Loucy (cell line): ENCODE data around the gene KAT6B.

ENCODE experiments used
- H2AFZ ChIP-seq: fragments of 200-600 bp; sonication (generic); 2 replicates; pipeline ENCODE4 v1.6.0; 2016; ENCODE audit warnings: antibody characterized with exemption, mild to moderate bottlenecking, low read length, moderate library complexity
- H3F3A ChIP-seq: fragments of 200-600 bp; 2 replicates; pipeline ENCODE4 v1.6.0; 2016; ENCODE audit warnings: antibody characterized with exemption, low read depth, mild to moderate bottlenecking
- H3K27me3 ChIP-seq: fragments of 200-600 bp; sonication (generic); 2 replicates; pipeline ENCODE4 v1.6.1; 2014; ENCODE audit warnings: low read length, mild to moderate bottlenecking; ENCODE audit not compliant: insufficient read depth, poor library complexity, severe bottlenecking
- H3K36me3 ChIP-seq: fragments of 200-600 bp; sonication (generic); 2 replicates; pipeline ENCODE4 v1.6.1; 2016; ENCODE audit warnings: low read length; ENCODE audit not compliant: insufficient read depth
- H3K4me1 ChIP-seq: fragments of 200-600 bp; sonication (generic); 2 replicates; pipeline ENCODE4 v1.5.1; 2014; ENCODE audit warnings: low read length, mild to moderate bottlenecking; ENCODE audit not compliant: insufficient read depth, poor library complexity, severe bottlenecking
- H3K4me2 ChIP-seq: fragments of 200-600 bp; sonication (generic); 2 replicates; pipeline ENCODE4 v1.6.0; 2014; ENCODE audit warnings: antibody characterized with exemption, low read length, low read depth, mild to moderate bottlenecking; ENCODE audit not compliant: poor library complexity, severe bottlenecking
- H3K4me3 ChIP-seq: fragments of 200-600 bp; sonication (generic); 2 replicates; pipeline ENCODE4 v1.5.1; 2014; ENCODE audit warnings: low read length, mild to moderate bottlenecking, mixed read lengths; ENCODE audit not compliant: poor library complexity, severe bottlenecking
- H3K79me2 ChIP-seq: fragments of 200-600 bp; sonication (generic); 2 replicates; pipeline ENCODE4 v1.6.1; 2014; ENCODE audit warnings: low read length; ENCODE audit not compliant: insufficient read depth
- H3K9ac ChIP-seq: fragments of 200-600 bp; sonication (generic); 2 replicates; pipeline ENCODE4 v1.6.0; 2014; ENCODE audit warnings: mild to moderate bottlenecking, low read depth, low read length, moderate library complexity; ENCODE audit not compliant: poor library complexity, severe bottlenecking
- H3K9me2 ChIP-seq: fragments of 200-600 bp; sonication (generic); replicated peaks from 2 replicates; pipeline ENCODE4 v1.6.1; 2016; ENCODE audit warnings: low read depth, low read length, mixed read lengths
- H3K9me3 ChIP-seq: fragments of 200-600 bp; sonication (generic); 2 replicates; pipeline ENCODE4 v1.6.1; 2014; ENCODE audit warnings: mild to moderate bottlenecking, antibody characterized with exemption, low read length, low read depth; ENCODE audit not compliant: insufficient read depth
- H4K20me1 ChIP-seq: fragments of 200-600 bp; sonication (generic); 2 replicates; pipeline ENCODE4 v1.6.0; 2014; ENCODE audit warnings: antibody characterized with exemption, low read length, mild to moderate bottlenecking; ENCODE audit not compliant: insufficient read depth, poor library complexity, severe bottlenecking
- EZH2phosphoT487 ChIP-seq: fragments of 200-600 bp; IDR thresholded peaks from 2 replicates; pipeline ENCODE4 v1.6.1; 2018; ENCODE audit warnings: antibody characterized with exemption, mild to moderate bottlenecking, moderate library complexity, borderline replicate concordance
- TF ChIP-seq, protein P1 (sequence below): fragments of 200-600 bp; sonication (generic); conservative IDR thresholded peaks from 2 replicates; pipeline ENCODE4 v1.5.1; 2014; ENCODE audit warnings: mild to moderate bottlenecking, antibody characterized with exemption, low read length

The KAT6B gene

DNA sequence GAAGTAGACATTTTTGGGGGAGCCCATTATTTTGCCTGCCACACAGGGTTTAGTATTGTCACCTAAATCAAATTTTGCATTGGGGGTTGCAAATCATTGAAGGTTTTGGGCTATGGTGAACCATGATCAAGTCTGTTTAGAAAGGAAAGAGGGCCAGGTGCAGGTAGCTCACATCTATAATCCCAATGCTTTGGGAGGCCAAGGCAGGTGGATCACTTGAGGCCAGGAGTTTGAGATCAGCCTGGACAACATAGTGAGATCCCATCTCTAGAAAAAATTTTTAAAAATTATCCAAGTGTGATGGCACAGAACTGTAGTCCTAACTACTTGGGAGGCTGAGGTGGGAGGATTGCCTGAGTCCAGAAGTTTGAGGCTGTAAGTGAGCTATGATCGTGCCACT, 31.2 kb downstream of the KAT6B start:
- Histone ChIP-seq H3K9ac (no peak overlapping the region), H3K36me3 (peaks cover 10% of the 10 kb centered on the region; the same call in 1 of the 2 replicates), H4K20me1 (peaks cover 61% of the 10 kb centered on the region), H3K79me2 (peaks cover 100% of the 10 kb centered on the region), H3K4me1 (peaks cover 28% of the 10 kb centered on the region), H3K27me3 (no peaks in the 10 kb centered on the region), H3F3A (no peaks in the 10 kb centered on the region), H3K9me3 (no peaks in the 10 kb centered on the region), H3K9me2 (no peaks in the 10 kb centered on the region), H3K4me2 (no peak overlapping the region), H3K4me3 (no peak overlapping the region), H2AFZ (no peak overlapping the region)
- no peak for TF ChIP-seq EZH2phosphoT487
- TF ChIP-seq, protein P1, sequence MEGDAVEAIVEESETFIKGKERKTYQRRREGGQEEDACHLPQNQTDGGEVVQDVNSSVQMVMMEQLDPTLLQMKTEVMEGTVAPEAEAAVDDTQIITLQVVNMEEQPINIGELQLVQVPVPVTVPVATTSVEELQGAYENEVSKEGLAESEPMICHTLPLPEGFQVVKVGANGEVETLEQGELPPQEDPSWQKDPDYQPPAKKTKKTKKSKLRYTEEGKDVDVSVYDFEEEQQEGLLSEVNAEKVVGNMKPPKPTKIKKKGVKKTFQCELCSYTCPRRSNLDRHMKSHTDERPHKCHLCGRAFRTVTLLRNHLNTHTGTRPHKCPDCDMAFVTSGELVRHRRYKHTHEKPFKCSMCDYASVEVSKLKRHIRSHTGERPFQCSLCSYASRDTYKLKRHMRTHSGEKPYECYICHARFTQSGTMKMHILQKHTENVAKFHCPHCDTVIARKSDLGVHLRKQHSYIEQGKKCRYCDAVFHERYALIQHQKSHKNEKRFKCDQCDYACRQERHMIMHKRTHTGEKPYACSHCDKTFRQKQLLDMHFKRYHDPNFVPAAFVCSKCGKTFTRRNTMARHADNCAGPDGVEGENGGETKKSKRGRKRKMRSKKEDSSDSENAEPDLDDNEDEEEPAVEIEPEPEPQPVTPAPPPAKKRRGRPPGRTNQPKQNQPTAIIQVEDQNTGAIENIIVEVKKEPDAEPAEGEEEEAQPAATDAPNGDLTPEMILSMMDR: no peak

DNA sequence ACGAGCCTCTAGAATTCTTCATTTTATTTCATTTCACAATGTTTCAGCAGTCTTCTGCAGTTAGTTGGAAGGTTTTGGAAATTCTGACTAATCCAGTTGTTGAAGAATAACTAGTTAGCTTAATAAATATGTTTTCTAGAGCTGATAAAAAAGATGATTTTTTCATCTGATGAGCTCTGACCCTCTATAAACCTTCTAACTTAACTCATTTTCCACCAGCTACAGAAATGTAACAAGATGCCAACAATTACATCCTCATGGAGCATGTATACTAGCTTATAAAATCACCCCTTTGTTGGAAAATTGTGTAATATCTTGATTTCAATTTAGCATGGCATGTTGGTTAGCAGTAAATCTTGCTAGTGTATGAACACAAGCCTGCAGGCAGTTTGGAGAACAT, 33.1 kb downstream of the KAT6B start:
- no peak overlapping the region for H3K9ac ChIP-seq
- TF ChIP-seq EZH2phosphoT487: no peak
- TF ChIP-seq, protein P1: no peak
- peaks cover 30% of the 10 kb centered on the region for H3K4me1 ChIP-seq
- H4K20me1 ChIP-seq: peaks cover 57% of the 10 kb centered on the region
- H3K4me2 ChIP-seq: no peak overlapping the region
- no peaks in the 10 kb centered on the region for H3K27me3 ChIP-seq
- H3K9me2 ChIP-seq: no peaks in the 10 kb centered on the region
- H3K79me2 ChIP-seq: peaks cover 100% of the 10 kb centered on the region
- no peaks in the 10 kb centered on the region for H3F3A ChIP-seq
- H3K36me3 ChIP-seq: peaks cover 10% of the 10 kb centered on the region; the same call in 1 of the 2 replicates
- no peak overlapping the region for H3K4me3 ChIP-seq
- H3K9me3 ChIP-seq: no peaks in the 10 kb centered on the region
- no peak overlapping the region for H2AFZ ChIP-seq

DNA sequence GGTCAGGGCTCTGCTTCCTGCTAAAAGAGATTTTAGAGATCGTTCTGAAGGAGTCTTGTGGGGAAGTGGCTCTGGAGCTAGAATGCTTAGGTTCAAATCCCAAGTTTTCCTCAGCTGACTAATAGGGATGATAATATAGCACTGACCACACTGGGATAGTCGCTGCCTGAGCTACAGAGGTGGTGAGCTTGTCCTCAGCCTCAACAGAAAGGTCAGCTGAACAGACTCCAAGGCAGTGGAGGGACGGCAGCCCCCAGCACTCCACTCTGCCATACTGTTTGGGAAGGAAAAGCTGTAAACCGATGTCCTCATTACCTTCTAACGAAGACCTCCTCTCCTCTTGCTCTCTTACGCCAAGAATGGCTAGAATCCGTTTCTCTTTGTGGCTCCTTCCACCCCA, 36.2 kb downstream of the KAT6B start:
- H3K9me3 ChIP-seq: no peaks in the 10 kb centered on the region
- no peaks in the 10 kb centered on the region for H3K9me2 ChIP-seq
- peaks cover 3% of the 10 kb centered on the region for H3K36me3 ChIP-seq
- H3K27me3 ChIP-seq: no peaks in the 10 kb centered on the region
- no peak overlapping the region for H3K4me3 ChIP-seq
- no peak overlapping the region for H3K4me2 ChIP-seq
- no peak overlapping the region for H3K9ac ChIP-seq
- no peak overlapping the region for H2AFZ ChIP-seq
- H3K79me2 ChIP-seq: peaks cover 100% of the 10 kb centered on the region
- H4K20me1 ChIP-seq: peaks cover 63% of the 10 kb centered on the region
- H3F3A ChIP-seq: no peaks in the 10 kb centered on the region
- H3K4me1 ChIP-seq: peaks cover 23% of the 10 kb centered on the region
- no peak for TF ChIP-seq EZH2phosphoT487
- TF ChIP-seq, protein P1: no peak
